ENCODE data around the gene UBE2C.

DNA sequence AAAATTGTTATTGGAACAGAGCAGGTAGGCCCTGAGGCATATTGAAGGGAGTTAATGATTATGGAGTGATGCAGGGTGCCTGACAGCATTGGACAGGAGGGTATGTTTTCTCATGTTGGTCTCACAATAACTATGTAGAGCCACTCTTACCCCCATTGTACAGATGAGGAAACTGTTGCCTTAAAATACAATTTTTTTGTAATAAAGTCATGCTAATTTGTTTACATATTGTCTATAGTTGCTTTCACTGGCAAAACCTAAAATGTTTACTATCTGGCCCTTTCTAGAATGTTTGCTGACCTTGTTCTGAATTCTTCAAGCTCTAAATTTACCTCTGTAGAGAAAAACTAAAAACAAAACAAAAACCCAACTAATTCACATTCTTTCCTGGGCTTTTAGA is 39.1 kb downstream of the UBE2C start:
- TF ChIP-seq, protein P1, sequence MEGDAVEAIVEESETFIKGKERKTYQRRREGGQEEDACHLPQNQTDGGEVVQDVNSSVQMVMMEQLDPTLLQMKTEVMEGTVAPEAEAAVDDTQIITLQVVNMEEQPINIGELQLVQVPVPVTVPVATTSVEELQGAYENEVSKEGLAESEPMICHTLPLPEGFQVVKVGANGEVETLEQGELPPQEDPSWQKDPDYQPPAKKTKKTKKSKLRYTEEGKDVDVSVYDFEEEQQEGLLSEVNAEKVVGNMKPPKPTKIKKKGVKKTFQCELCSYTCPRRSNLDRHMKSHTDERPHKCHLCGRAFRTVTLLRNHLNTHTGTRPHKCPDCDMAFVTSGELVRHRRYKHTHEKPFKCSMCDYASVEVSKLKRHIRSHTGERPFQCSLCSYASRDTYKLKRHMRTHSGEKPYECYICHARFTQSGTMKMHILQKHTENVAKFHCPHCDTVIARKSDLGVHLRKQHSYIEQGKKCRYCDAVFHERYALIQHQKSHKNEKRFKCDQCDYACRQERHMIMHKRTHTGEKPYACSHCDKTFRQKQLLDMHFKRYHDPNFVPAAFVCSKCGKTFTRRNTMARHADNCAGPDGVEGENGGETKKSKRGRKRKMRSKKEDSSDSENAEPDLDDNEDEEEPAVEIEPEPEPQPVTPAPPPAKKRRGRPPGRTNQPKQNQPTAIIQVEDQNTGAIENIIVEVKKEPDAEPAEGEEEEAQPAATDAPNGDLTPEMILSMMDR (IDR thresholded peaks at IDR 0.05; ENCODE audit: insufficient read depth, low read length) = no peak
- no peak for TF ChIP-seq GABPA (IDR thresholded peaks at IDR 0.05; ENCODE audit: low read depth)
- no peak for TF ChIP-seq POLR2AphosphoS5 (IDR thresholded peaks at IDR 0.05; ENCODE audit: low read depth)

Data from HL-60 (cell line).